HL-60/S4 treated with retinoic acid at 250 ng/mL for 4 days and 3 days (cell line): ENCODE data around the gene CPEB1.

Experiments
- in situ Hi-C: fragments of 300-500 bp; cut with MboI; formaldehyde crosslinking; loops from 2 replicates; pipeline ENCODE4 v1.7.0; 2022; ENCODE audit warnings: low sequenced_read_pairs

CPEB1 gene

GRCh38 chr15:82647045-82647834 is at the start of gene CPEB1:
TSS of gene CPEB1 (minus strand) at chr15:82647363. CDS start at chr15:82628459, 18,904 bp downstream.
- in situ Hi-C loops, result no loop called here

- in situ Hi-C loops, result no loop called here
Measured at GRCh38 chr15:82692171-82692570, 45.0 kb upstream of the CPEB1 start.

- in situ Hi-C loops, result no loop called here
Measured at GRCh38 chr15:82689147-82689546, 42.0 kb upstream of the CPEB1 start.

- in situ Hi-C loops, result no loop called here
Measured at GRCh38 chr15:82688691-82689090, 41.5 kb upstream of the CPEB1 start.

GRCh38 chr15:82681371-82681770 is 34.2 kb upstream of the CPEB1 start:
- in situ Hi-C loops, result no loop called here

- in situ Hi-C loops, result no loop called here
Measured at GRCh38 chr15:82680200-82681102, 33.3 kb upstream of the CPEB1 start.

- in situ Hi-C loops, result no loop called here
Measured at GRCh38 chr15:82679626-82680199, 32.5 kb upstream of the CPEB1 start.

- in situ Hi-C loops, result no loop called here
Measured at GRCh38 chr15:82677720-82678323, 30.7 kb upstream of the CPEB1 start.

- in situ Hi-C loops, result no loop called here
Measured at GRCh38 chr15:82674873-82675272, 27.7 kb upstream of the CPEB1 start.

- in situ Hi-C loops, result no loop called here
Measured at GRCh38 chr15:82670699-82671098, 23.5 kb upstream of the CPEB1 start.

- in situ Hi-C loops, result no loop called here
Measured at GRCh38 chr15:82666606-82667005, 19.4 kb upstream of the CPEB1 start.

GRCh38 chr15:82664021-82664420 is 16.9 kb upstream of the CPEB1 start:
- in situ Hi-C loops, result no loop called here

GRCh38 chr15:82663186-82663600 is 16.0 kb upstream of the CPEB1 start:
- in situ Hi-C loops, result no loop called here

- in situ Hi-C loops, result no loop called here
Measured at GRCh38 chr15:82662641-82663040, 15.5 kb upstream of the CPEB1 start.

GRCh38 chr15:82660378-82660777 is 13.2 kb upstream of the CPEB1 start:
- in situ Hi-C loops, result no loop called here

- in situ Hi-C loops, result no loop called here
Measured at GRCh38 chr15:82656641-82657266, 9.6 kb upstream of the CPEB1 start.

- in situ Hi-C loops, result no loop called here
Measured at GRCh38 chr15:82655606-82656005, 8.4 kb upstream of the CPEB1 start.

GRCh38 chr15:82653483-82654168 is 6.5 kb upstream of the CPEB1 start:
- in situ Hi-C loops, result no loop called here

- in situ Hi-C loops, result no loop called here
Measured at GRCh38 chr15:82651708-82652107, 4.5 kb upstream of the CPEB1 start.

- in situ Hi-C loops, result no loop called here
Measured at GRCh38 chr15:82650046-82650670, 3.0 kb upstream of the CPEB1 start.
